Heart right ventricle (tissue), 16 donors: ENCODE results near the gene MTFR1L. TPM values are rescaled to one million over a fixed set of nuclear protein-coding genes. Genes with fewer than 3 reads are reported as not detected.

Experiments
- ATAC-seq, 8 donors: fragments of 200-7000 bp; cut with Tn5 transposase; one replicate each; pipeline ENCODE4 v1.9.1; 2020; ENCODE audit warnings: mild to moderate bottlenecking in 8 of 8, moderate library complexity in 8 of 8, moderate number of reproducible peaks in 1 of 8
- DNase-seq, 2 donors: peaks; one replicate each; pipeline ENCODE4 v3.0.0-alpha.2; 2020
- H3K27ac ChIP-seq, 10 donors: fragments of 200-600 bp; sonication (generic) in 2 of 10; one replicate each; pipeline versions ENCODE4 v1.5.0 to v1.8.0; 2020 to 2022; ENCODE audit warnings: mild to moderate bottlenecking in 3 of 10
- H3K27me3 ChIP-seq, 7 donors: fragments of 200-600 bp; one replicate each; pipeline ENCODE4 v1.8.0; 2021 to 2022; ENCODE audit warnings: mild to moderate bottlenecking in 2 of 7
- H3K36me3 ChIP-seq, 9 donors: fragments of 200-600 bp; sonication (generic) in 1 of 9; one replicate each; pipeline versions ENCODE4 v1.5.0 to v1.8.0; 2020 to 2022; ENCODE audit warnings: mild to moderate bottlenecking in 2 of 9
- H3K4me1 ChIP-seq, 9 donors: fragments of 200-600 bp; sonication (generic) in 1 of 9; one replicate each; pipeline versions ENCODE4 v1.5.0 to v1.8.0; 2020 to 2022; ENCODE audit warnings: mild to moderate bottlenecking in 4 of 9
- H3K4me3 ChIP-seq, 10 donors: fragments of 200-600 bp; sonication (generic) in 2 of 10; one replicate each; pipeline versions ENCODE4 v1.5.0 to v1.8.0; 2020 to 2022; ENCODE audit warnings: mild to moderate bottlenecking in 7 of 10, moderate library complexity in 2 of 10
- H3K9me3 ChIP-seq, 11 donors: fragments of 200-600 bp in 10 of 11; sonication (generic) in 2 of 11; one replicate each; pipeline versions ENCODE4 v1.5.0 to v1.8.0; 2013 to 2022; ENCODE audit warnings: mild to moderate bottlenecking in 2 of 11, control low read depth in 1 of 11, moderate library complexity in 1 of 11
- CTCF ChIP-seq, 9 donors: fragments of 200-600 bp; sonication (generic) in 2 of 9; IDR thresholded peaks; one replicate each; pipeline versions ENCODE4 v1.5.0 to v1.8.0; 2021 to 2022; ENCODE audit warnings: antibody characterized with exemption in 9 of 9, mild to moderate bottlenecking in 5 of 9, moderate library complexity in 1 of 9
- WGBS, 2 donors: extraction: QIAGEN DNeasy Blood & Tissue Kit; methylation state at CpG; one replicate each; pipeline ENCODE4 v1.1.7; 2013; ENCODE audit warnings: inconsistent platforms in 1 of 2; 5-methylcytosine and 5-hydroxymethylcytosine counted together
- intact Hi-C, 10 donors: fragments of 100-400 bp; cut with DNase I; formaldehyde crosslinking; loops; one replicate each; pipeline versions ENCODE4 v1.11.1 to v1.14.2; 2022
- polyA plus RNA-seq, 2 donors: library from polyadenylated mRNA; stranded (reverse); fragments of 200-250 nt; gene quantifications; one replicate each; pipeline ENCODE4 v1.2.3, GENCODE V29; 2013
- total RNA-seq, 10 donors: library from RNA; stranded (reverse); fragmentation: NEBNext Ultra II Directional in 3 of 10; extraction: Animal tissue kit (Norgen Biotek cat#: 25700) in 3 of 10; gene quantifications; one replicate each; pipeline versions ENCODE4 v1.2.1 to v1.2.4, GENCODE V29; 2021 to 2023
- donor health status: Arrhythmogenic right ventricular cardiomyopathy.
- donor health status: ischemic (EF 13 %, LVEDD 7.1; RV severe dilation, severe dysfunction).
- donor health status: healthy with polysubstance abuse.
- donor health status: DM: no; HTN: yes; CAD: no.
- donor health status: DM: no; HTN: no; CAD: no.
- donor health status: ischemic (EF 25% LVEDD 6.9; RV normal size, moderate dysfunction).
- donor health status: ischemic (EF 25% LVEDD 5.7; RV mildly dilated, moderate dysfunction).
- donor health status: healthy.
- donor health status: DM: yes; HTN: yes; CAD: no.
- donor health status: Ischemic cardiomyopathy.
- donor health status: ischemic (EF 35%, LVEDD 5.7; RV mildly dilated, moderate dysfunction).
- donor health status: nonischemic (EF 11% LVEDD 7.7; RV severe dilation, severe dysfunction).
- donor health status: DM: yes; HTN: yes; CAD: no.
- donor health status: PGD.
- donor health status: ischemic (EF 29% LVEDD 5.4; RV normal size, mild dysfunction).
- donor health status: nonischemic (EF 23%, LVEDD 6.1; RV moderate dilation, normal function).

The MTFR1L gene
- total and polyA plus RNA-seq, 12 donors = 91.1 to 264 (median 223) TPM

GRCh38 chr1:25864434-25864833 is 44.7 kb downstream of the MTFR1L start:
- H3K27me3 ChIP-seq = no peaks in the 10 kb centered on the region
- no peaks in the 10 kb centered on the region for H3K9me3 ChIP-seq
- 89 to 94% methylated on average over 3 of the region's 3 CpGs for WGBS, 2 donors
- peaks cover 0 to 14% (median 0%) of the 10 kb centered on the region in 9 donors for H3K36me3 ChIP-seq
- no peak for ATAC-seq
- intact Hi-C loops = no loop called here
- H3K27ac ChIP-seq = no peak overlapping the region
- peaks cover 0 to 23% (median 5%) of the 10 kb centered on the region in 9 donors for H3K4me1 ChIP-seq
- H3K4me3 ChIP-seq = no peak overlapping the region
- no peak for DNase-seq
- TF ChIP-seq CTCF (IDR thresholded peaks at IDR 0.05) = no peak

- no peak overlapping the region for H3K27ac ChIP-seq
- no peaks in the 10 kb centered on the region for H3K9me3 ChIP-seq
- intact Hi-C loops = no loop called here
- 88 to 89% methylated on average over 1 of the region's 1 CpG for WGBS, 2 donors
- ATAC-seq (no peak), DNase-seq (no peak)
- TF ChIP-seq CTCF (IDR thresholded peaks at IDR 0.05) = no peak
- H3K4me3 ChIP-seq = no peak overlapping the region
- H3K27me3 ChIP-seq = no peaks in the 10 kb centered on the region
- peaks cover 0 to 10% (median 5%) of the 10 kb centered on the region in 9 donors for H3K4me1 ChIP-seq
- H3K36me3 ChIP-seq = peaks cover 0 to 17% (median 0%) of the 10 kb centered on the region in 9 donors
Observed at GRCh38 chr1:25866288-25866687, 46.5 kb downstream of the MTFR1L start.

GRCh38 chr1:25867210-25867991 is 47.6 kb downstream of the MTFR1L start:
- TF ChIP-seq CTCF (IDR thresholded peaks at IDR 0.05) = no peak
- Histone ChIP-seq H3K27ac (no peak overlapping the region), H3K27me3 (no peaks in the 10 kb centered on the region), H3K4me1 (peaks cover 0 to 20% (median 10%) of the 10 kb centered on the region in 9 donors), H3K4me3 (no peak overlapping the region), H3K9me3 (no peaks in the 10 kb centered on the region), H3K36me3 (peaks cover 0 to 17% (median 0%) of the 10 kb centered on the region in 9 donors)
- DNase-seq (no peak), ATAC-seq (no peak)
- WGBS, 2 donors = 75 to 82% methylated on average over 9 of the region's 9 CpGs
- intact Hi-C loops = no loop called here

- H3K4me3 ChIP-seq = no peak overlapping the region
- TF ChIP-seq CTCF (IDR thresholded peaks at IDR 0.05) = no peak
- peaks cover 1 to 38% (median 18%) of the 10 kb centered on the region in 9 donors for H3K4me1 ChIP-seq
- no peak for ATAC-seq
- H3K9me3 ChIP-seq = no peaks in the 10 kb centered on the region
- H3K36me3 ChIP-seq = peaks cover 0 to 10% (median 0%) of the 10 kb centered on the region in 9 donors
- H3K27ac ChIP-seq = no peak overlapping the region
- DNase-seq = no peak
- intact Hi-C loops = no loop called here
- WGBS, 2 donors = 79 to 90% methylated on average over 6 of the region's 6 CpGs
- no peaks in the 10 kb centered on the region for H3K27me3 ChIP-seq
Observed at GRCh38 chr1:25869909-25870606, 50.3 kb downstream of the MTFR1L start.
